Measurements from ENCODE around the gene SMAD5. TPM values are rescaled to one million over a fixed set of nuclear protein-coding genes. Genes with fewer than 3 reads are reported as not detected.

SMAD5 gene
- total RNA-seq, 2 donors from 2014 or later = 97.8 to 105 TPM

GRCh38 chr5:136221340-136221739, 88.7 kb downstream of the SMAD5 start:
- H3K4me1 ChIP-seq (ENCODE audit: control insufficient read depth, insufficient read depth, low read length) = no peaks in the 10 kb centered on the region
- no peaks in the 10 kb centered on the region for H3K4me1 Mint-ChIP-seq
- no peak for TF ChIP-seq CTCF (conservative IDR thresholded peaks at IDR 0.05)
- peaks cover 30% of the 10 kb centered on the region for H3K9me3 Mint-ChIP-seq
- DNase-seq = no peak
- H3K36me3 ChIP-seq (ENCODE audit: control insufficient read depth, insufficient read depth, low read length) = no peaks in the 10 kb centered on the region
- H3K4me3 ChIP-seq (ENCODE audit: low read length) = no peak overlapping the region
- H3K4me3 Mint-ChIP-seq = no peak overlapping the region
- H3K27ac ChIP-seq (ENCODE audit: low read depth, low read length) = no peak overlapping the region
- peaks cover 5% of the 10 kb centered on the region for H3K27me3 Mint-ChIP-seq (ENCODE audit: insufficient read depth)
- no peak overlapping the region for H3K9ac ChIP-seq (ENCODE audit: extremely low read depth, low read length, poor library complexity, severe bottlenecking)
- H3K9me3 ChIP-seq (ENCODE audit: control insufficient read depth, low read length) = peaks cover 4% of the 10 kb centered on the region
- WGBS, 2 experiments (ENCODE audit: insufficient coverage in 1 of 2, insufficient read length in 1 of 2) = 95 to 100% methylated on average over 4 of the region's 4 CpGs
- no peaks in the 10 kb centered on the region for H3K27me3 ChIP-seq (ENCODE audit: control insufficient read depth, insufficient read depth, low read length, poor library complexity, severe bottlenecking)
- no peak overlapping the region for H3K27ac Mint-ChIP-seq
- H3K36me3 Mint-ChIP-seq (ENCODE audit: low read depth) = peaks cover 4% of the 10 kb centered on the region

- 91 to 94% methylated on average over 3 to 4 of the region's 4 CpGs for WGBS, 2 experiments (ENCODE audit: insufficient coverage in 1 of 2, insufficient read length in 1 of 2)
- peaks cover 4% of the 10 kb centered on the region for H3K36me3 Mint-ChIP-seq (ENCODE audit: low read depth)
These were observed 90.1 kb downstream of the SMAD5 start for GRCh38 chr5:136222580-136223235.

GRCh38 chr5:136225796-136226195, 93.2 kb downstream of the SMAD5 start:
- no peaks in the 10 kb centered on the region for H3K9me3 ChIP-seq (ENCODE audit: control insufficient read depth, low read length)
- H3K27me3 Mint-ChIP-seq (ENCODE audit: insufficient read depth) = peaks cover 5% of the 10 kb centered on the region
- DNase-seq = no peak
- H3K36me3 Mint-ChIP-seq (ENCODE audit: low read depth) = no peaks in the 10 kb centered on the region
- no peak overlapping the region for H3K4me3 Mint-ChIP-seq
- no peak overlapping the region for H3K27ac Mint-ChIP-seq
- H3K4me1 Mint-ChIP-seq = peaks cover 8% of the 10 kb centered on the region
- no peaks in the 10 kb centered on the region for H3K27me3 ChIP-seq (ENCODE audit: control insufficient read depth, insufficient read depth, low read length, poor library complexity, severe bottlenecking)
- H3K4me3 ChIP-seq (ENCODE audit: low read length) = no peak overlapping the region
- no peak overlapping the region for H3K9ac ChIP-seq (ENCODE audit: extremely low read depth, low read length, poor library complexity, severe bottlenecking)
- TF ChIP-seq CTCF (conservative IDR thresholded peaks at IDR 0.05) = no peak
- no peak overlapping the region for H3K27ac ChIP-seq (ENCODE audit: low read depth, low read length)
- H3K36me3 ChIP-seq (ENCODE audit: control insufficient read depth, insufficient read depth, low read length) = no peaks in the 10 kb centered on the region
- 85% methylated on average over 2 of the region's 2 CpGs; no CpG with 5 or more reads in 1 of the 2 experiments for WGBS, 2 experiments (ENCODE audit: insufficient coverage in 1 of 2, insufficient read length in 1 of 2)
- H3K4me1 ChIP-seq (ENCODE audit: control insufficient read depth, insufficient read depth, low read length) = no peaks in the 10 kb centered on the region
- H3K9me3 Mint-ChIP-seq = peaks cover 5% of the 10 kb centered on the region

More at GRCh38 chr5:136222580-136223235, 90.1 kb downstream of the SMAD5 start:
- Histone ChIP-seq H3K9me3 (ENCODE audit: control insufficient read depth, low read length) (peaks cover 4% of the 10 kb centered on the region), H3K4me3 (ENCODE audit: low read length) (no peak overlapping the region), H3K9ac (ENCODE audit: extremely low read depth, low read length, poor library complexity, severe bottlenecking) (no peak overlapping the region), H3K27me3 (ENCODE audit: control insufficient read depth, insufficient read depth, low read length, poor library complexity, severe bottlenecking) (no peaks in the 10 kb centered on the region), H3K4me1 (ENCODE audit: control insufficient read depth, insufficient read depth, low read length) (no peaks in the 10 kb centered on the region), H3K36me3 (ENCODE audit: control insufficient read depth, insufficient read depth, low read length) (no peaks in the 10 kb centered on the region), H3K27ac (ENCODE audit: low read depth, low read length) (no peak overlapping the region)
- no peak overlapping the region for H3K27ac Mint-ChIP-seq
- no peak overlapping the region for H3K4me3 Mint-ChIP-seq
- peaks cover 30% of the 10 kb centered on the region for H3K9me3 Mint-ChIP-seq
- no peaks in the 10 kb centered on the region for H3K4me1 Mint-ChIP-seq
- H3K27me3 Mint-ChIP-seq (ENCODE audit: insufficient read depth) = peaks cover 5% of the 10 kb centered on the region
- no peak for DNase-seq
- TF ChIP-seq CTCF (conservative IDR thresholded peaks at IDR 0.05) = no peak

All from endodermal cell (in vitro differentiated cells).